ENCODE measurements around the gene SCYGR4. TPM values are rescaled to one million over a fixed set of nuclear protein-coding genes. Genes with fewer than 3 reads are reported as not detected.

Gene SCYGR4
- total RNA-seq, 1 experiment from 2014 or later: not detected

DNA sequence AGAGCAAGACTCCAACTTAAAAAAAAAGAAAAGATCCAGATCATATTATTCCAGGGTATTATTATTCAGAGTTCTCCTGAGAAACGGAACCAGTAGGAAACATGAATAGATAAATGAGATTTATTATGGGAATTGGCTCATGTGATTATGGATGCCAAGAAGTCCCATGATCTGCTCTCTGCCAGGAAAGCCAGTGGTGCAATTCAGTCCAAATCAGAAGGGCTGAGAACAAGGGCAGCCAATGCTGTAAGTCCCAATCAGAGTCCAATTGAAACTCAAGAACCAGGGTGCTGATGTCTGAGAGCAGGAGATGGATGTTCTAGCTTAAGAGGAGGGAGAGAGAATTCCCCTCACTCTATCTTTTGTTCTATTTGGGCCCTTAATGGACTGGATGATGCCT, 10.8 kb upstream of the SCYGR4 start:
- DNase-seq: no peak
- Histone ChIP-seq H3K27me3 (replicated peaks; ENCODE audit: control insufficient read depth, insufficient read depth, low read length) (no peaks in the 10 kb centered on the region), H3K36me3 (ENCODE audit: control insufficient read depth, insufficient read depth, low read length) (no peaks in the 10 kb centered on the region), H3K4me1 (no peaks in the 10 kb centered on the region), H3K4me3 (ENCODE audit: low read depth, low read length) (no peak overlapping the region), H3K9me3 (no peaks in the 10 kb centered on the region)
- Mint-ChIP-seq H3K36me3 (ENCODE audit: insufficient read depth, unreplicated experiment) (no peaks in the 10 kb centered on the region), H3K9me3 (ENCODE audit: unreplicated experiment) (no peaks in the 10 kb centered on the region), H3K27me3 (ENCODE audit: insufficient read depth, unreplicated experiment) (no peaks in the 10 kb centered on the region), H3K27ac (ENCODE audit: unreplicated experiment) (no peak overlapping the region), H3K4me1 (ENCODE audit: low read depth, unreplicated experiment) (no peaks in the 10 kb centered on the region), H3K4me3 (ENCODE audit: unreplicated experiment) (no peak overlapping the region)
- ChIA-PET CTCF (no interaction called here), POLR2A (no interaction called here)
- intact Hi-C loops (cut with micrococcal nuclease; ENCODE audit: unreplicated experiment): no loop called here
- BruUV-seq (replicated peaks): no TSS peak
- TF ChIP-seq, protein P1, sequence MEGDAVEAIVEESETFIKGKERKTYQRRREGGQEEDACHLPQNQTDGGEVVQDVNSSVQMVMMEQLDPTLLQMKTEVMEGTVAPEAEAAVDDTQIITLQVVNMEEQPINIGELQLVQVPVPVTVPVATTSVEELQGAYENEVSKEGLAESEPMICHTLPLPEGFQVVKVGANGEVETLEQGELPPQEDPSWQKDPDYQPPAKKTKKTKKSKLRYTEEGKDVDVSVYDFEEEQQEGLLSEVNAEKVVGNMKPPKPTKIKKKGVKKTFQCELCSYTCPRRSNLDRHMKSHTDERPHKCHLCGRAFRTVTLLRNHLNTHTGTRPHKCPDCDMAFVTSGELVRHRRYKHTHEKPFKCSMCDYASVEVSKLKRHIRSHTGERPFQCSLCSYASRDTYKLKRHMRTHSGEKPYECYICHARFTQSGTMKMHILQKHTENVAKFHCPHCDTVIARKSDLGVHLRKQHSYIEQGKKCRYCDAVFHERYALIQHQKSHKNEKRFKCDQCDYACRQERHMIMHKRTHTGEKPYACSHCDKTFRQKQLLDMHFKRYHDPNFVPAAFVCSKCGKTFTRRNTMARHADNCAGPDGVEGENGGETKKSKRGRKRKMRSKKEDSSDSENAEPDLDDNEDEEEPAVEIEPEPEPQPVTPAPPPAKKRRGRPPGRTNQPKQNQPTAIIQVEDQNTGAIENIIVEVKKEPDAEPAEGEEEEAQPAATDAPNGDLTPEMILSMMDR (IDR thresholded peaks at IDR 0.05; ENCODE audit: insufficient read depth in 1 of 2, low read depth in 1 of 2, low read length in 1 of 2, severe bottlenecking in 1 of 2, unreplicated experiment in 1 of 2): no peak

DNA sequence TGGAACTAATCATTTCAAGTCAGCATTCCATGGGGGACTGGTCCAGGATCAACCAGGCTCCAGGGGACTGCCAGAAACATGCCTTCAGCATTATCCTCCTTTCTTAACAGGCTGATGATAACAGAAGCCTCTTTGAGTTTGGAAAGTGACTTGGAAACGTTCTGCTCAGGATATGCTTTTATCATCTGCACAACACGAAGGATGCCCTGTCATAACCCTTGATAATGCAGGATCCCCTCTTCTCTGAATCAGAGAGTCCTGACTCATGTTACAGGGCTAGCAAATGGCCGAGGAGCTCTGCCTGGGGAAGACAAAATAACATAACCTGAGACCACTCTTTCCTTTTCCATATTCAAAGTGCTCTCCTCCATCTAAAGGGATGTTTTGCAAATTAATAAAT, 9.4 kb upstream of the SCYGR4 start:
- no peaks in the 10 kb centered on the region for H3K9me3 ChIP-seq
- H3K36me3 ChIP-seq (ENCODE audit: control insufficient read depth, insufficient read depth, low read length): no peaks in the 10 kb centered on the region
- no peaks in the 10 kb centered on the region for H3K36me3 Mint-ChIP-seq (ENCODE audit: insufficient read depth, unreplicated experiment)
- no peak for DNase-seq
- ChIA-PET POLR2A (no interaction called here), CTCF (interaction anchor here (0.7 kb wide), 1 partner anchor 36 kb away, joined by 3 read pairs; no protein-coding TSS in a partner anchor)
- no peaks in the 10 kb centered on the region for H3K4me1 Mint-ChIP-seq (ENCODE audit: low read depth, unreplicated experiment)
- TF ChIP-seq, protein P1 (IDR thresholded peaks at IDR 0.05; ENCODE audit: insufficient read depth in 1 of 2, low read depth in 1 of 2, low read length in 1 of 2, severe bottlenecking in 1 of 2, unreplicated experiment in 1 of 2): no peak
- H3K27ac Mint-ChIP-seq (ENCODE audit: unreplicated experiment): no peak overlapping the region
- H3K4me1 ChIP-seq: no peaks in the 10 kb centered on the region
- H3K27me3 ChIP-seq (replicated peaks; ENCODE audit: control insufficient read depth, insufficient read depth, low read length): no peaks in the 10 kb centered on the region
- H3K4me3 ChIP-seq (ENCODE audit: low read depth, low read length): no peak overlapping the region
- intact Hi-C loops (cut with micrococcal nuclease; ENCODE audit: unreplicated experiment): no loop called here
- no TSS peak for BruUV-seq (replicated peaks)
- no peaks in the 10 kb centered on the region for H3K27me3 Mint-ChIP-seq (ENCODE audit: insufficient read depth, unreplicated experiment)
- H3K9me3 Mint-ChIP-seq (ENCODE audit: unreplicated experiment): no peaks in the 10 kb centered on the region
- H3K4me3 Mint-ChIP-seq (ENCODE audit: unreplicated experiment): no peak overlapping the region

DNA sequence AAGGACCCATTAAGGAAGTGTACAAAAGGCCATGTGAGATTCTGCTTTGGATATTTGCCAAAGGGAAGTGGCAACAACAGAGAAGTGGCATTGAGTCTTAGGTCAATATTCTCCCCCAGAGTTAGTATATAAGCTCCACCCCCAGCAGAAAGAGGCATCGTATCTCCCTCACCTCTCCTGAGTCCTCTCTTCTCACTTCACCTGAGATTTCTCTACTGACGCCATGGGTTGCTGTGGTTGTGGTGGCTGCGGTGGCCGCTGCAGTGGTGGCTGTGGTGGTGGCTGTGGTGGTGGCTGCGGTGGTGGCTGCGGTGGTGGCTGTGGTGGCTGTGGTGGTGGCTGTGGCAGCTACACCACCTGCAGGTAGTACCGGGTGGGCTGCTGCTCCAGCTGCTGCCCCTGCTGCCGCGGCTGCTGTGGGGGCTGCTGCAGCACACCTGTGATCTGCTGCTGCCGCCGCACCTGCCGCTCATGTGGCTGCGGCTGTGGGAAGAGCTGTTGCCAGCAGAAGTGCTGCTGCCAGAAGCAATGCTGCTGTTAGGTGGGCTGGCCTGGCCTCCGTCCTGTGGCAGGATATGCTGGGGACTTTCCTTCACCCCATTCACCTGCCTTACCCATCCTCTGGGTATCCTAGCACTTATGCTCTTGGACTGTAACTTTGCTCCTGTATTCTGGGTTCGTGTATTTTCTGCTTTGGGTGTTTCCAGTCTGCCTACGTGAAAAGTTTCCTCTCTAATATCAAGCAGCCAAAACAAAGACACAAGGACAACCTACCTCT, 8.5 kb upstream of the SCYGR4 start:
- no peaks in the 10 kb centered on the region for H3K9me3 Mint-ChIP-seq (ENCODE audit: unreplicated experiment)
- BruUV-seq (replicated peaks): no TSS peak
- CTCF ChIA-PET: no interaction called here
- no peak overlapping the region for H3K27ac Mint-ChIP-seq (ENCODE audit: unreplicated experiment)
- no peaks in the 10 kb centered on the region for H3K27me3 Mint-ChIP-seq (ENCODE audit: insufficient read depth, unreplicated experiment)
- Histone ChIP-seq H3K4me3 (ENCODE audit: low read depth, low read length) (no peak overlapping the region), H3K4me1 (no peaks in the 10 kb centered on the region), H3K27me3 (replicated peaks; ENCODE audit: control insufficient read depth, insufficient read depth, low read length) (no peaks in the 10 kb centered on the region), H3K36me3 (ENCODE audit: control insufficient read depth, insufficient read depth, low read length) (no peaks in the 10 kb centered on the region), H3K9me3 (no peaks in the 10 kb centered on the region)
- H3K36me3 Mint-ChIP-seq (ENCODE audit: insufficient read depth, unreplicated experiment): no peaks in the 10 kb centered on the region
- POLR2A ChIA-PET: no interaction called here
- no peak overlapping the region for H3K4me3 Mint-ChIP-seq (ENCODE audit: unreplicated experiment)
- intact Hi-C loops (cut with micrococcal nuclease; ENCODE audit: unreplicated experiment): no loop called here
- TF ChIP-seq, protein P1 (IDR thresholded peaks at IDR 0.05; ENCODE audit: insufficient read depth in 1 of 2, low read depth in 1 of 2, low read length in 1 of 2, severe bottlenecking in 1 of 2, unreplicated experiment in 1 of 2): no peak
- no peak for DNase-seq
- no peaks in the 10 kb centered on the region for H3K4me1 Mint-ChIP-seq (ENCODE audit: low read depth, unreplicated experiment)

Measured in Caco-2 (cell line).